HG03108 (cell line): ENCODE measurements around the gene AOPEP.
"Not testable (repeated sequence)": the region's sequence is repeated elsewhere in the genome, so short reads cannot be mapped to it uniquely, and the experiment has no call there.

Source experiments
- ATAC-seq: cut with Tn5 transposase; IDR thresholded peaks from one replicate; pipeline ENCODE4 v1.9.1; 2021; ENCODE audit warnings: moderate library complexity; ENCODE audit not compliant: unreplicated experiment

AOPEP gene

DNA sequence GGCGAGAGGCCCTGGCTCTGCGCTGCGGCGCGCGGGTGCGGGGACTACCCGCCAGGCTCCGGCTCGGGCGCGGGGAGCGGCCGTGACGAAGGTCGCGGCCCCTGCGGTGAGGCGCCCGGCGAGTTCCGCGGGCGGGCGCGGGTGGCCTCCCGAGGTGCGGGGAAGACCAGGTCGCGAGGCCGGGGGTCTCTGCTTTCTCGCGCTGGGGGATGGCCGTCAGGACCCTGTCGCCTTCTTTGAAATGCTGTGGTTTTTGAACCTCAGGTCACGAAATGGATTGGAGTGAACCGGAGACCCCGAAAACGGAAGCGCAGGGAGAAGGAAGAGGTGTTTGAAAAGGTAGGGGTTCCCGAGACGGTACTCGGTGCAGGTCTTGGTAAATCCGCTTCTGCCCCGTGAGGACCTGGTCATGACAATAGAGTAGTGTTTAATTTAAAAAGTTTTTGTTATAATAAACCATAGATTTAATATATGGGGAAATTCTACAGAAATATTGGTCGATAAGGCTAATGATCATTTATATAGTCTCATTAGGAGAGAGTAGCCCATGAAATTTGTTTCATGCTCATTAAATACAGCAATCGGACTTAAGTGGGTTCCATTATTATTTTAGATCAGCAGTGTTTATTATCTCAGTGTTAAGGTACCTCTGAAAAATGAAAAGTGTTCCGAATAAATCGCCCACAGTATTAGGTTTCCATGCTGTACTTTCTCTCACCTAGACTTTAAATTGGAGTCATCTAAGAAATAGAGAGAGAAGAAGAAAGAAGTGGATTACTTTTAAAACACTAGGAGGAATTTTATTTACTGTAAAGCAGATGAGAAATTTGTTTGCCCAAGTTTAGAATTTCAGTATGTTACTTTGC lies 279.0 kb downstream of the AOPEP start:
- no peak for ATAC-seq

- no peak for ATAC-seq
Observed at GRCh38 chr9:95007226-95007869, 280.8 kb downstream of the AOPEP start.

- ATAC-seq: no peak
Observed at GRCh38 chr9:95008151-95008771, 281.8 kb downstream of the AOPEP start.

GRCh38 chr9:95009459-95009858 lies 283.0 kb downstream of the AOPEP start:
- no peak for ATAC-seq

GRCh38 chr9:95010431-95010838 lies 283.9 kb downstream of the AOPEP start:
- no peak for ATAC-seq

DNA sequence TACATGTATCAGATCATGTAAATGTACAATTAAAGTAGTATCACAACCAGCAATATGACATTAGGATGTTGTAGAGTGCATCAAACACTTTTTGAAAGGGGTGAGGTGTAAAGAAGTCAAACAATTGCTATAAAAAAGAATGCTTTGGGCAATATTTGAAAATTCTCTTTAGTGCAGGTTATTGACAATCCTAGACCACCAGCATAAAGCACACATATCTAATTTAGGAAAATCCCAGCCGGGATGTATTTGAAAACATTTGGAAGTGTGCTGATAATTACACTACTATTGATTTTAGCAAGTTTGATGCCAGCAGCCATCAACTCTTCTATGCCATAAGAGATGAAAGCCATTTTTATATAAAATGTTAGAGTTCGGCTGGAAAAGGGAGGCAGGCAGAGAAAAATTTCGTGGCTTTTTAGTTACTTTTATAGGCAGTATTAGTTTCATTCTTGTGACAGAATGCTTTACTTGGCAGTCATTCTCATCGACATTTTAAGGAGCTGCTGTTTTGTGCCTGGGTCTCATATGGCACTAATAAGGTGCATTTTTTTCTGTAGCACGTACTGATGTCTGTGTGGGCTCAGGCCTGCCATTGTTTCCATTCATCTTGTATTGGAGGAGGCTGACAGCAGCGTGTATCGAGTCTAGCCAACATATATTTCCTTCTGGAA lies 285.7 kb downstream of the AOPEP start:
- no peak for ATAC-seq

DNA sequence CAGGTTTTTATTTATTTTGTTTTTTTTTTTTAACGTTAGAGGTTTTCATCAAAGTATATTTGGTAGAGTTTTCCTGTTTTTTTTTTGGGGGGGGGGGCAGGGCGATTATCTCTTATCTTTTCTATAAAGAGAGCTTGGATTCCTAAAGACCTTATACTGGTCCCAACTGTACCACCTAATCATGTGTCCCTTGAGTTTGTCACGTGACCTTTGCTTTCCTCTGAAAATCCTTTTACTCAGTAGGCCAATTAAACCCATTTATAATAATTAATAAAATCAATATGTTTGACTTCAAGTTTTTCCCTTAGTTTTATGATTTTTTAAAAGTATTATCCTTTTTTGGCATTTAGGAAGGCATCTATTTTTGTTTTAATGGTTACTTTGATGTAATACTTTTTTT lies 286.4 kb downstream of the AOPEP start:
- ATAC-seq: no peak

DNA sequence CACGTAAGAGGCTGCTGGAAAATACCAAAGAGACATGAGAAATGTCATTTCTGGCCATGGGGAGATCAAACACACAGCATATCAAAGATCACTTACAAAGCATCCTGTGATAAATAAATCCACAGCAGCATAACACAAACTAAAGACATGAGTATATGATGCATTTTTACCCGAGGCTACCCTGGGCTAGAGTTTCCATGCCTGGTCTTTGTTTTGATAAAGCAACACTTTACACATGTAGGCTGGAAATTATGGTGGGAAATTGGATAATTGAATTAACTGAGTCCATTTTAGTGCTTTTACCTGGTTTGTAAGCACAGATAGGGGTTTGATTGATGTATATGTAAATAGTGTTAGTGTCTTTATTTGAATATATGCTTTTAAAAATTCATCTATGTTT lies 288.4 kb downstream of the AOPEP start:
- ATAC-seq: no peak

DNA sequence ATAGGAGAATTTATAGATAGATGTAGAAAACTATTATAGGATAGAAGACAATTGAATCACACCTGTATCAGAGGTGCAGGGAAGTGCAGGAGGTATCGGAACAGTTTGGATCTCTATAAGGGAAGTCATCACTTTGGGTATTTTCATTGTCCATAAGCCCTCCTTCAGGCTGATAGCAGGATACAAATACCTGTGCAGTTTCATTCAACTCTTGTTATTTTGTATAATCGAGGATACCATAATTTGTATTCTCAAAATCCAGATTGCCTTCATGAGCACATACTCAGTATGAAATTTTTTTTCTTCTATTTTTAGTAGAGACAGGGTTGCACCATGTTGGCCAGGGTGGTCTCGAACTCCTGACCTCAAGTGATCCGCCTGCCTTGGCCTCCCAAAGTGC lies 289.1 kb downstream of the AOPEP start:
- no peak for ATAC-seq

- no peak for ATAC-seq
Observed at GRCh38 chr9:95017062-95017461, 290.6 kb downstream of the AOPEP start.

- ATAC-seq: no peak
Observed at GRCh38 chr9:95017661-95018060, 291.2 kb downstream of the AOPEP start.

- ATAC-seq: no peak
Observed at GRCh38 chr9:95018099-95018936, 291.8 kb downstream of the AOPEP start.

DNA sequence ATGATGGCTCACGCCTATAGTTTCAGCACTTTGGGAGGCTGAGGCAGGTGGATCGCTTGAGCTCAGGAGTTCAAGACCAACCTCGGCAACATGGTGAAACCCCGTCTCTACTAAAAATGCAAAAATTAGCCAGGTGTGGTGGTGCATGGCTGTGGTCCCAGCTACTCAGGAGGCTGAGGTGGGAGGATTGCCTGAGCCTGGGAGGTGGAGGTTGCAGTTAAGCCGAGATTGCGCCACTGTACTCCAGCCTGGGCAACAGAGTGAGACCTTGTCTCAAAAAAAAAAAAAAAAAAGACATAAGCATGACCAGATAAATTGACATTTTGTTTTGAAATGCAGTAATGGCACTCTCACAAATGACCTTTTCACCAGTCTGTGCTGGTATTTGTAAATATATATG lies 294.1 kb downstream of the AOPEP start:
- ATAC-seq: not testable (repeated sequence)

DNA sequence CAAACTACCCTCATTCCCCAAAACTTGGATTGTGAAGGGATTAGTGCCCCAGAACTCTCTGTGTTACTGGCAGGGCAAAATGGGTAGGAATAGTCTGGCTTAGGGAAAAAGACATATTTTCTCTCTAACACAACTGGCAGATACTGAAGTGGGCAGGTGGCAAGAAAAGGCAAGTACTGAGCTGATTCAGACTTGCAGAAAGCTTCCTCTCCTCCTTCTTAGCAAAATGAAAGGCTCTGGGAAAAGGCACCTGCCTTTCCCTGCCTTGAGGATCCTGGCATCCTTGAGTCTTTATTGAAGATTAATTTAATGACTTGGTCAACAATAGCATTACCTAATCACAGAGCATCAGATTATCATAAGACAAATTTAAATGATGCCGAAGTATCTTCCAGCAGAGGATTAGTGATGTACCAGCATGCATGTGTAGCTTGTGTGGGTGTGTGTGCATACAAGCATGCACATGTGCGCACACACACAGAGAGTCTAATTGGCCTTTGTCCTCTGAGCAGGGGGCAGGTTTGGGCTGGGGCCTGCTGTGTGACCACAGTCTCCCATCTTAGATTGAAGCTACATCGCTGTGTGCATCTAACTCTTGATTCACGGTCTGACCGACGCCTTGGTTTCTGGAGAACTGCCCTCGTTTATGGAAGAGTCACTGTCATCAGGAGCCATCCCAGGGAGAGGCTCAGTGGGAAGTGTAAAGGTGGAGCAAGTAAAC lies 294.8 kb downstream of the AOPEP start:
- ATAC-seq: no peak

DNA sequence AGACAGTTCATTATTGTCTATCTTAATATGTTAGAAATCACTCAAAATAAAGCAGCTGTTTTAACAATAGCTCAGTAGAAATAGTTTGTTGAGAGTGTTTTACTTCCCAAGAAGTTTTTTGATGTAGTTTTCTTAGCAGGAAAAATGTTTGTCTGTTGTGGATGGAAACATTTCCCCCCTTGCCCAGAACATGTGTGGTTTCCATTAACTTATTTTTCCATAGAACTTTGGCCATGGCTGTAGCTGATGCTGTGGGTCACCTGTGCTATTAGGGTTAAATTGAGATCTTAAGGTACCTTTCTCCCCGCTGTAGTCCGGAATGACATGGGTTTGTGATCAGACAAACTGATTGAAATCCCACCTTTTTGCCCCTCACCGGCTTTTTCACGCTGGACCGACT lies 296.2 kb downstream of the AOPEP start:
- ATAC-seq: no peak

- no peak for ATAC-seq
Observed at GRCh38 chr9:95023217-95024003, 296.9 kb downstream of the AOPEP start.

DNA sequence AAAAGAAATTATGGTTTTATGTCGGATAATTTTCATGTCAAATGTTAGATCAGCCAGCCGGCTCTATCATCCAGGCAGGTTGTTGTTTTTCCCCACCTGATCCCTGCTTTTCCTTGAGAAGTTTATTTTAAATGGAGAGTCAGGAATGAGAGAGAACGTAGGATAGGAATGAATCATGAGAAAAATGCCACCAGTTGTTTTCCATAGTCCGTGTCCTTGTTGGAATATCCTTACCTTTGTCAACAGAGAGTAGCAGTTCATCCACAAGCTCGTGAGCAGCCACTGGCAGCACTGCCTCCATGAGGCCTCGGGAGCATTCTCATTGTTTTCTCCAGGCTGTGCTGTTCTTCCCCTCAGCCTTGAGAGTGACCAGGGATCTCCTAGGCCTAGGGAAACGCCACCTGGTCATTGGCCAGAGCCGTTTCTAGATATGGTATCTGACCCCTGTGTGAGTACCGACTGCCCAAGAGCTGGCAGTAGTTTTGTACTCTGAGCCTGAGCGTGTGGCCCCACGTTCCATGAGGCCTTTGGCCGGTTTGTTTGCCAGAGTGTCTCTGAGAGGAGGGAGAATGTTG lies 297.7 kb downstream of the AOPEP start:
- ATAC-seq: no peak

DNA sequence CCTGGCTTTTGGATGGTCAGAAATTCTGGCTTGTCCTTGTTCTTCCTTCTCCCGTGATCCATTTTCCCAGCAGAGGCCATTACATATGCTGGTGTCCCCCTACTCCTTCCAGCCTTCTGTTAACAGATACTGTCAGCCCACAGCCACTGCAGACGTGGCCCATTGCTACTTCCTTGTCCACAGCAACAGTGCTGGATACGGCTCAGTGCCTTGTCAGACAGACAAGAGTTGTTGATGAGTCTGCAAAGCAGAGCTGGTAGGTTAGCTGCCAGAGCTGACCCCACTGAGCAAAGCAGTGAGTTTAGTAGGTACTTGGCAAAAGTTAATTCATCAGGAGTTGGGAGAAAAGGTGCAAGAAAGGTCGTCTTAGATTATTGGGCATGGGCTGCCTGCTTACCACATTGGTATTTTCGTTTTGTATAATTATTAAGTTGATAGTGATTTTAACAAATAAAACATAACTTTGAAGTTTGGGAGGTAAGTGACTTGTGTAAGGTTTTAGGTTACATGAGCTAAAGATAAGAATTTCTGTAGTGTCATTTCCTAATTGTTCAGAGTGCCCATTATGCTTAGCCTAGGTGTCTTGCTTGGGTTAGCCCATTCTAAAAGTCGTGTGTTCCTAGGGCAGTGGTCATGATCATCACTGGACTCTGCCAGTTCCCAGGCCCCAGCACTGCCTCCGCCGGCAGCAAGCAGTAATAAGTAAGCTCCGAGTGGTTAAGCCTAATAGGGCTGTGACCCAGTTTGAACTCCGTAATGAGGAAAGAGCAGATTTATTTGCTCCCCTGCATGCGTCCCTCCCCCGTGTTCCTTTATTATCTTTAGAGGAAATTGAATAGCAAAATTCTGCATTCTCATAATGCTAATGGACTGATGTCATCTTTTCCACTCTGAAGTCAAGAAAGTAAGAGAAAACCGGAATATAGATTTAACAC lies 299.0 kb downstream of the AOPEP start:
- ATAC-seq: no peak
